ENCODE measurements around the gene AP3B2.
A peak's percentile ranks its signal among the peaks of the same experiment; 100 is the strongest.
"Not testable (repeated sequence)": the region's sequence is repeated elsewhere in the genome, so short reads cannot be mapped to it uniquely, and the experiment has no call there.

AP3B2 gene

GRCh38 chr15:82710208-82710555, 507 bp upstream of the AP3B2 start (continued):
- no peak for TF ChIP-seq CREB5 (CRISPR knock-in tag; IDR thresholded peaks at IDR 0.05; ENCODE audit: low read depth)
- no peak for TF ChIP-seq OSR1 (CRISPR knock-in tag; IDR thresholded peaks at IDR 0.05)
- no peak for TF ChIP-seq ZFP3 (CRISPR knock-in tag; IDR thresholded peaks at IDR 0.05)
- TF ChIP-seq TSHZ2 (CRISPR knock-in tag; IDR thresholded peaks at IDR 0.05), result no peak
- TF ChIP-seq SNAI2 (CRISPR knock-in tag; IDR thresholded peaks at IDR 0.05), result no peak

- TF ChIP-seq ZFP3 (CRISPR knock-in tag; IDR thresholded peaks at IDR 0.05), result no peak
- no peak for TF ChIP-seq TOX (CRISPR knock-in tag; IDR thresholded peaks at IDR 0.05; ENCODE audit: borderline replicate concordance)
- TF ChIP-seq SNAI2 (CRISPR knock-in tag; IDR thresholded peaks at IDR 0.05), result no peak
- no peak for TF ChIP-seq OSR1 (CRISPR knock-in tag; IDR thresholded peaks at IDR 0.05)
- no peak for TF ChIP-seq CSDC2 (CRISPR knock-in tag; IDR thresholded peaks at IDR 0.05)
- no peak for TF ChIP-seq TCF4 (CRISPR knock-in tag; IDR thresholded peaks at IDR 0.05; ENCODE audit: borderline replicate concordance)
- no peak for TF ChIP-seq RARB (CRISPR knock-in tag; IDR thresholded peaks at IDR 0.05)
- TF ChIP-seq ZNF8 (CRISPR knock-in tag; IDR thresholded peaks at IDR 0.05), result no peak
- TF ChIP-seq PPARA (CRISPR knock-in tag; IDR thresholded peaks at IDR 0.05; ENCODE audit: borderline replicate concordance), result no peak
- TF ChIP-seq CSRNP3 (CRISPR knock-in tag; IDR thresholded peaks at IDR 0.05), result no peak
- ATAC-seq, result no peak
Measured at GRCh38 chr15:82709081-82709420, 624 bp downstream of the AP3B2 start.

- not testable (repeated sequence) for ATAC-seq
Measured at GRCh38 chr15:82705856-82706255, 3.8 kb downstream of the AP3B2 start.

- TF ChIP-seq ZC3H10 (CRISPR knock-in tag; IDR thresholded peaks at IDR 0.05) (no peak), CSRNP3 (CRISPR knock-in tag; IDR thresholded peaks at IDR 0.05) (no peak), GLIS3 (CRISPR knock-in tag; IDR thresholded peaks at IDR 0.05) (no peak), PPARA (CRISPR knock-in tag; IDR thresholded peaks at IDR 0.05; ENCODE audit: borderline replicate concordance) (no peak), POU6F1 (CRISPR knock-in tag; IDR thresholded peaks at IDR 0.05; ENCODE audit: borderline replicate concordance, low read depth) (no peak), ARNTL (CRISPR knock-in tag; IDR thresholded peaks at IDR 0.05; ENCODE audit: borderline replicate concordance, low read depth) (no peak), ISL1 (CRISPR knock-in tag; IDR thresholded peaks at IDR 0.05) (no peak), ZNF70 (CRISPR knock-in tag; IDR thresholded peaks at IDR 0.05) (no peak), BACH2 (CRISPR knock-in tag; IDR thresholded peaks at IDR 0.05; ENCODE audit: borderline replicate concordance) (no peak), CSDC2 (CRISPR knock-in tag; IDR thresholded peaks at IDR 0.05) (no peak)
- ATAC-seq, result peak; percentile 37; the same call in 1 of the 3 replicates
Measured at GRCh38 chr15:82699726-82700125, 9.9 kb downstream of the AP3B2 start.

Data from SK-N-SH treated with all-trans-retinoic acid at 6 μM for 48 hours (cell line).